ENCODE results near the gene KRT74. TPM values are rescaled to one million over a fixed set of nuclear protein-coding genes. Genes with fewer than 3 reads are reported as not detected.

KRT74 gene
- polyA plus RNA-seq, 1 donor (not counting 4 experiments of a cell fraction or from before 2014, with no cell fraction given), result 0.17 TPM

GRCh38 chr12:52617403-52617785 lies 43.8 kb upstream of the KRT74 start:
- no peaks in the 10 kb centered on the region for H4K20me1 ChIP-seq (ENCODE audit: control insufficient read depth, extremely low read depth, insufficient read depth, low read length)
- H3K4me1 ChIP-seq (ENCODE audit: control insufficient read depth, extremely low read depth, insufficient read depth, low read length), result no peaks in the 10 kb centered on the region
- no peak for FAIRE-seq
- H3K79me2 ChIP-seq (ENCODE audit: control insufficient read depth, insufficient read depth, low read length), result no peaks in the 10 kb centered on the region
- no peaks in the 10 kb centered on the region for H3K9me1 ChIP-seq (ENCODE audit: control insufficient read depth, extremely low read depth, insufficient read depth, low read length)
- no peak overlapping the region for H3K27ac ChIP-seq (ENCODE audit: control insufficient read depth, insufficient read depth, low read length)
- DNase-seq (ENCODE audit: low read depth, low spot score), result no peak
- peaks cover 14% of the 10 kb centered on the region for H3K27me3 ChIP-seq (ENCODE audit: control insufficient read depth, extremely low read depth, insufficient read depth, low read length)
- no peak overlapping the region for H3K4me3 ChIP-seq (ENCODE audit: control insufficient read depth in 2 of 3, extremely low read depth in 1 of 3, insufficient read depth in 2 of 3, low read depth in 1 of 3, low read length in 3 of 3)
- no peak overlapping the region for H3K9ac ChIP-seq (ENCODE audit: control insufficient read depth, extremely low read depth, insufficient read depth, low read length)
- no peak for TF ChIP-seq CTCF (optimal IDR thresholded peaks at IDR 0.05 in 1 of 3, IDR thresholded peaks at IDR 0.05 in 1 of 3, conservative IDR thresholded peaks at IDR 0.05 in 1 of 3; ENCODE audit: extremely low read depth in 1 of 3, insufficient read depth in 2 of 3, low read length in 3 of 3)
- no peak for TF ChIP-seq EZH2 (IDR thresholded peaks at IDR 0.05; ENCODE audit: low read length)
- H3K9me3 ChIP-seq (ENCODE audit: control insufficient read depth, low read depth, low read length), result no peaks in the 10 kb centered on the region
- no peak overlapping the region for H2AFZ ChIP-seq (ENCODE audit: control insufficient read depth, low read length)
- dilution Hi-C loops (cut with MboI; ENCODE audit: extremely low pct_ligation_motif_present, low sequenced_read_pairs), result no loop called here
- no peak overlapping the region for H3K4me2 ChIP-seq (ENCODE audit: control insufficient read depth, extremely low read depth, insufficient read depth, low read depth, low read length)
- no peaks in the 10 kb centered on the region for H3K36me3 ChIP-seq (ENCODE audit: control insufficient read depth in 2 of 2, extremely low read depth in 1 of 2, insufficient read depth in 2 of 2, low read length in 2 of 2)

- H3K4me3 ChIP-seq (ENCODE audit: control insufficient read depth in 2 of 3, extremely low read depth in 1 of 3, insufficient read depth in 2 of 3, low read depth in 1 of 3, low read length in 3 of 3), result no peak overlapping the region
- H3K9me3 ChIP-seq (ENCODE audit: control insufficient read depth, low read depth, low read length), result no peaks in the 10 kb centered on the region
- DNase-seq (ENCODE audit: low read depth, low spot score) (no peak), FAIRE-seq (no peak)
- H3K27ac ChIP-seq (ENCODE audit: control insufficient read depth, insufficient read depth, low read length), result no peak overlapping the region
- H4K20me1 ChIP-seq (ENCODE audit: control insufficient read depth, extremely low read depth, insufficient read depth, low read length), result no peaks in the 10 kb centered on the region
- no peak overlapping the region for H2AFZ ChIP-seq (ENCODE audit: control insufficient read depth, low read length)
- TF ChIP-seq EZH2 (IDR thresholded peaks at IDR 0.05; ENCODE audit: low read length), result no peak
- TF ChIP-seq CTCF (optimal IDR thresholded peaks at IDR 0.05 in 1 of 3, IDR thresholded peaks at IDR 0.05 in 1 of 3, conservative IDR thresholded peaks at IDR 0.05 in 1 of 3; ENCODE audit: extremely low read depth in 1 of 3, insufficient read depth in 2 of 3, low read length in 3 of 3), result no peak
- no peak overlapping the region for H3K9ac ChIP-seq (ENCODE audit: control insufficient read depth, extremely low read depth, insufficient read depth, low read length)
- H3K4me2 ChIP-seq (ENCODE audit: control insufficient read depth, extremely low read depth, insufficient read depth, low read depth, low read length), result no peak overlapping the region
- H3K27me3 ChIP-seq (ENCODE audit: control insufficient read depth, extremely low read depth, insufficient read depth, low read length), result peaks cover 14% of the 10 kb centered on the region
- no peaks in the 10 kb centered on the region for H3K79me2 ChIP-seq (ENCODE audit: control insufficient read depth, insufficient read depth, low read length)
- H3K4me1 ChIP-seq (ENCODE audit: control insufficient read depth, extremely low read depth, insufficient read depth, low read length), result no peaks in the 10 kb centered on the region
- dilution Hi-C loops (cut with MboI; ENCODE audit: extremely low pct_ligation_motif_present, low sequenced_read_pairs), result no loop called here
- no peaks in the 10 kb centered on the region for H3K36me3 ChIP-seq (ENCODE audit: control insufficient read depth in 2 of 2, extremely low read depth in 1 of 2, insufficient read depth in 2 of 2, low read length in 2 of 2)
- H3K9me1 ChIP-seq (ENCODE audit: control insufficient read depth, extremely low read depth, insufficient read depth, low read length), result no peaks in the 10 kb centered on the region
These were observed 43.2 kb upstream of the KRT74 start for GRCh38 chr12:52616680-52617402.
